ENCODE data around the gene CD63. TPM values are rescaled to one million over a fixed set of nuclear protein-coding genes. Genes with fewer than 3 reads are reported as not detected.

CD63 gene
- total and polyA plus RNA-seq, 12 donors, result 565 to 2,861 (median 793) TPM

- no peaks in the 10 kb centered on the region for H3K27me3 ChIP-seq
- peaks cover 0 to 36% (median 0%) of the 10 kb centered on the region in 9 donors for H3K36me3 ChIP-seq
- DNase-seq (no peak), ATAC-seq (no peak)
- peak overlapping the region in 1 of 10 donors; percentile 70 for H3K4me3 ChIP-seq
- H3K9me3 ChIP-seq, result no peaks in the 10 kb centered on the region
- intact Hi-C loops (cut with DNase I), result no loop called here
- H3K4me1 ChIP-seq, result peaks cover 30 to 85% (median 76%) of the 10 kb centered on the region in 9 donors
- 19 to 26% methylated on average over 4 of the region's 4 CpGs for WGBS, 2 donors
- TF ChIP-seq CTCF (IDR thresholded peaks at IDR 0.05), result no peak
- peak overlapping the region in 9 of 10 donors; percentile 89 to 97 (median 93) for H3K27ac ChIP-seq
These were observed 10.8 kb downstream of the CD63 start for GRCh38 chr12:55718015-55718414.

- Histone ChIP-seq H3K27ac (peak overlapping the region; percentile 82 to 97 (median 92)), H3K27me3 (no peaks in the 10 kb centered on the region), H3K9me3 (no peaks in the 10 kb centered on the region), H3K4me1 (peaks cover 30 to 90% (median 74%) of the 10 kb centered on the region in 9 donors), H3K36me3 (peaks cover 0 to 29% (median 0%) of the 10 kb centered on the region in 9 donors), H3K4me3 (peak overlapping the region in 9 of 10 donors; percentile 44 to 80 (median 70))
- TF ChIP-seq CTCF (IDR thresholded peaks at IDR 0.05), result no peak
- ATAC-seq (no peak), DNase-seq (no peak)
- intact Hi-C loops (cut with DNase I), result no loop called here
- WGBS, 2 donors, result 39 to 40% methylated on average over 8 of the region's 8 CpGs
These were observed 11.5 kb downstream of the CD63 start for GRCh38 chr12:55717011-55718007.

- intact Hi-C loops (cut with DNase I), result no loop called here
- peak in 5 of 8 donors; percentile 0 to 8 (median 1) for ATAC-seq
- Histone ChIP-seq H3K27ac (peak overlapping the region; percentile 82 to 97 (median 92)), H3K36me3 (peaks cover 0 to 22% (median 0%) of the 10 kb centered on the region in 9 donors), H3K4me3 (peak overlapping the region; percentile 44 to 80 (median 70)), H3K27me3 (no peaks in the 10 kb centered on the region), H3K4me1 (peaks cover 30 to 88% (median 74%) of the 10 kb centered on the region in 9 donors), H3K9me3 (no peaks in the 10 kb centered on the region)
- 7% methylated on average over 13 of the region's 13 CpGs for WGBS, 2 donors
- no peak for TF ChIP-seq CTCF (IDR thresholded peaks at IDR 0.05)
- DNase-seq, result no peak
These were observed 12.2 kb downstream of the CD63 start for GRCh38 chr12:55716582-55716957.

- Histone ChIP-seq H3K27ac (peak within 1 kb of the TSS; percentile 82 to 97 (median 92)), H3K9me3 (no peaks in the 10 kb centered on the region), H3K4me1 (peaks cover 30 to 83% (median 69%) of the 10 kb centered on the region in 9 donors), H3K4me3 (peak within 1 kb of the TSS; percentile 44 to 80 (median 70)), H3K27me3 (no peaks in the 10 kb centered on the region), H3K36me3 (peaks cover 0 to 19% (median 0%) of the 10 kb centered on the region in 9 donors)
- DNase-seq (peak; percentile 91 to 92), ATAC-seq (peak; percentile 62 to 83 (median 72))
- intact Hi-C loops (cut with DNase I), result no loop called here
- peak in 2 of 9 donors; percentile 8 to 10 for TF ChIP-seq CTCF (IDR thresholded peaks at IDR 0.05)
- WGBS, 2 donors, result 1% methylated on average over 40 to 42 of the region's 42 CpGs
These were observed 12.8 kb downstream of the CD63 start, which contains the start of gene BLOC1S1 for GRCh38 chr12:55715833-55716581. BLOC1S1 (plus strand) TSS chr12:55716046; CDS start chr12:55716052, 6 bp downstream.
